Measurements from ENCODE around the gene UROC1.

UROC1 gene

GRCh38 chr3:126454437-126455198 is 63.0 kb downstream of the UROC1 start:
- Histone ChIP-seq H3K27me3 (ENCODE audit: control insufficient read depth in 5 of 5, insufficient read depth in 4 of 5, low read length in 5 of 5) (no peaks in the 10 kb centered on the region), H3K9ac (ENCODE audit: low read length in 5 of 5) (no peak overlapping the region), H3K27ac (ENCODE audit: low read depth, low read length) (no peak overlapping the region), H3K4me1 (ENCODE audit: control insufficient read depth in 5 of 5, insufficient read depth in 5 of 5, low read length in 5 of 5) (peaks cover 0 to 12% (median 0%) of the 10 kb centered on the region in 5 donors), H3K4me3 (ENCODE audit: low read depth in 1 of 5, low read length in 5 of 5) (no peak overlapping the region), H3K9me3 (ENCODE audit: control insufficient read depth in 5 of 5, low read length in 5 of 5) (no peaks in the 10 kb centered on the region), H3K36me3 (ENCODE audit: control insufficient read depth in 5 of 5, insufficient read depth in 5 of 5, low read length in 5 of 5) (peaks cover 10 to 77% (median 62%) of the 10 kb centered on the region in 5 donors)

- Histone ChIP-seq H3K9me3 (ENCODE audit: control insufficient read depth in 5 of 5, low read length in 5 of 5) (no peaks in the 10 kb centered on the region), H3K9ac (ENCODE audit: low read length in 5 of 5) (no peak overlapping the region), H3K36me3 (ENCODE audit: control insufficient read depth in 5 of 5, insufficient read depth in 5 of 5, low read length in 5 of 5) (peaks cover 10 to 77% (median 62%) of the 10 kb centered on the region in 5 donors), H3K27ac (ENCODE audit: low read depth, low read length) (no peak overlapping the region), H3K4me1 (ENCODE audit: control insufficient read depth in 5 of 5, insufficient read depth in 5 of 5, low read length in 5 of 5) (peaks cover 0 to 12% (median 0%) of the 10 kb centered on the region in 5 donors), H3K27me3 (ENCODE audit: control insufficient read depth in 5 of 5, insufficient read depth in 4 of 5, low read length in 5 of 5) (no peaks in the 10 kb centered on the region), H3K4me3 (ENCODE audit: low read depth in 1 of 5, low read length in 5 of 5) (no peak overlapping the region)
These were observed 63.5 kb downstream of the UROC1 start for GRCh38 chr3:126454025-126454424.

GRCh38 chr3:126452213-126452612 is 65.4 kb downstream of the UROC1 start:
- no peaks in the 10 kb centered on the region for H3K27me3 ChIP-seq (ENCODE audit: control insufficient read depth in 5 of 5, insufficient read depth in 4 of 5, low read length in 5 of 5)
- peaks cover 0 to 12% (median 0%) of the 10 kb centered on the region in 5 donors for H3K4me1 ChIP-seq (ENCODE audit: control insufficient read depth in 5 of 5, insufficient read depth in 5 of 5, low read length in 5 of 5)
- H3K9ac ChIP-seq (ENCODE audit: low read length in 5 of 5): no peak overlapping the region
- no peak overlapping the region for H3K27ac ChIP-seq (ENCODE audit: low read depth, low read length)
- H3K4me3 ChIP-seq (ENCODE audit: low read depth in 1 of 5, low read length in 5 of 5): no peak overlapping the region
- H3K36me3 ChIP-seq (ENCODE audit: control insufficient read depth in 5 of 5, insufficient read depth in 5 of 5, low read length in 5 of 5): peaks cover 5 to 78% (median 59%) of the 10 kb centered on the region in 5 donors
- H3K9me3 ChIP-seq (ENCODE audit: control insufficient read depth in 5 of 5, low read length in 5 of 5): no peaks in the 10 kb centered on the region

- peaks cover 5 to 71% (median 52%) of the 10 kb centered on the region in 5 donors for H3K36me3 ChIP-seq (ENCODE audit: control insufficient read depth in 5 of 5, insufficient read depth in 5 of 5, low read length in 5 of 5)
- no peaks in the 10 kb centered on the region for H3K9me3 ChIP-seq (ENCODE audit: control insufficient read depth in 5 of 5, low read length in 5 of 5)
- no peaks in the 10 kb centered on the region for H3K27me3 ChIP-seq (ENCODE audit: control insufficient read depth in 5 of 5, insufficient read depth in 4 of 5, low read length in 5 of 5)
- peaks cover 0 to 9% (median 0%) of the 10 kb centered on the region in 5 donors for H3K4me1 ChIP-seq (ENCODE audit: control insufficient read depth in 5 of 5, insufficient read depth in 5 of 5, low read length in 5 of 5)
- H3K27ac ChIP-seq (ENCODE audit: low read depth, low read length): no peak overlapping the region
- no peak overlapping the region for H3K9ac ChIP-seq (ENCODE audit: low read length in 5 of 5)
- no peak overlapping the region for H3K4me3 ChIP-seq (ENCODE audit: low read depth in 1 of 5, low read length in 5 of 5)
These were observed 66.1 kb downstream of the UROC1 start for GRCh38 chr3:126451511-126451910.

GRCh38 chr3:126450744-126451143 is 66.8 kb downstream of the UROC1 start:
- Histone ChIP-seq H3K27ac (ENCODE audit: low read depth, low read length) (no peak overlapping the region), H3K4me3 (ENCODE audit: low read depth in 1 of 5, low read length in 5 of 5) (no peak overlapping the region), H3K9ac (ENCODE audit: low read length in 5 of 5) (peak overlapping the region in 1 of 5 donors; percentile 13), H3K9me3 (ENCODE audit: control insufficient read depth in 5 of 5, low read length in 5 of 5) (no peaks in the 10 kb centered on the region), H3K4me1 (ENCODE audit: control insufficient read depth in 5 of 5, insufficient read depth in 5 of 5, low read length in 5 of 5) (peaks cover 0 to 7% (median 4%) of the 10 kb centered on the region in 5 donors), H3K36me3 (ENCODE audit: control insufficient read depth in 5 of 5, insufficient read depth in 5 of 5, low read length in 5 of 5) (peaks cover 5 to 66% (median 46%) of the 10 kb centered on the region in 5 donors), H3K27me3 (ENCODE audit: control insufficient read depth in 5 of 5, insufficient read depth in 4 of 5, low read length in 5 of 5) (no peaks in the 10 kb centered on the region)

GRCh38 chr3:126450219-126450618 is 67.4 kb downstream of the UROC1 start:
- peaks cover 0 to 12% (median 7%) of the 10 kb centered on the region in 5 donors for H3K4me1 ChIP-seq (ENCODE audit: control insufficient read depth in 5 of 5, insufficient read depth in 5 of 5, low read length in 5 of 5)

GRCh38 chr3:126449621-126450051 is 67.9 kb downstream of the UROC1 start:
- no peak overlapping the region for H3K4me3 ChIP-seq (ENCODE audit: low read depth in 1 of 5, low read length in 5 of 5)
- peaks cover 0 to 13% (median 4%) of the 10 kb centered on the region in 5 donors for H3K4me1 ChIP-seq (ENCODE audit: control insufficient read depth in 5 of 5, insufficient read depth in 5 of 5, low read length in 5 of 5)
- no peaks in the 10 kb centered on the region for H3K9me3 ChIP-seq (ENCODE audit: control insufficient read depth in 5 of 5, low read length in 5 of 5)
- H3K27ac ChIP-seq (ENCODE audit: low read depth, low read length): no peak overlapping the region
- H3K27me3 ChIP-seq (ENCODE audit: control insufficient read depth in 5 of 5, insufficient read depth in 4 of 5, low read length in 5 of 5): no peaks in the 10 kb centered on the region
- no peak overlapping the region for H3K9ac ChIP-seq (ENCODE audit: low read length in 5 of 5)
- peaks cover 4 to 67% (median 46%) of the 10 kb centered on the region in 5 donors for H3K36me3 ChIP-seq (ENCODE audit: control insufficient read depth in 5 of 5, insufficient read depth in 5 of 5, low read length in 5 of 5)

More at GRCh38 chr3:126450219-126450618, 67.4 kb downstream of the UROC1 start:
- Histone ChIP-seq H3K4me3 (ENCODE audit: low read depth in 1 of 5, low read length in 5 of 5) (no peak overlapping the region), H3K36me3 (ENCODE audit: control insufficient read depth in 5 of 5, insufficient read depth in 5 of 5, low read length in 5 of 5) (peaks cover 5 to 66% (median 46%) of the 10 kb centered on the region in 5 donors), H3K9ac (ENCODE audit: low read length in 5 of 5) (no peak overlapping the region), H3K27me3 (ENCODE audit: control insufficient read depth in 5 of 5, insufficient read depth in 4 of 5, low read length in 5 of 5) (no peaks in the 10 kb centered on the region), H3K9me3 (ENCODE audit: control insufficient read depth in 5 of 5, low read length in 5 of 5) (no peaks in the 10 kb centered on the region), H3K27ac (ENCODE audit: low read depth, low read length) (no peak overlapping the region)

GRCh38 chr3:126448893-126449180 is 68.7 kb downstream of the UROC1 start:
- Histone ChIP-seq H3K27me3 (ENCODE audit: control insufficient read depth in 5 of 5, insufficient read depth in 4 of 5, low read length in 5 of 5) (no peaks in the 10 kb centered on the region), H3K27ac (ENCODE audit: low read depth, low read length) (no peak overlapping the region), H3K36me3 (ENCODE audit: control insufficient read depth in 5 of 5, insufficient read depth in 5 of 5, low read length in 5 of 5) (peaks cover 3 to 63% (median 45%) of the 10 kb centered on the region in 5 donors), H3K4me3 (ENCODE audit: low read depth in 1 of 5, low read length in 5 of 5) (no peak overlapping the region), H3K9me3 (ENCODE audit: control insufficient read depth in 5 of 5, low read length in 5 of 5) (no peaks in the 10 kb centered on the region), H3K9ac (ENCODE audit: low read length in 5 of 5) (no peak overlapping the region), H3K4me1 (ENCODE audit: control insufficient read depth in 5 of 5, insufficient read depth in 5 of 5, low read length in 5 of 5) (peaks cover 0 to 13% (median 1%) of the 10 kb centered on the region in 5 donors)

- Histone ChIP-seq H3K36me3 (ENCODE audit: control insufficient read depth in 5 of 5, insufficient read depth in 5 of 5, low read length in 5 of 5) (peaks cover 3 to 61% (median 44%) of the 10 kb centered on the region in 5 donors), H3K27me3 (ENCODE audit: control insufficient read depth in 5 of 5, insufficient read depth in 4 of 5, low read length in 5 of 5) (no peaks in the 10 kb centered on the region), H3K4me1 (ENCODE audit: control insufficient read depth in 5 of 5, insufficient read depth in 5 of 5, low read length in 5 of 5) (peaks cover 0 to 13% (median 1%) of the 10 kb centered on the region in 5 donors), H3K4me3 (ENCODE audit: low read depth in 1 of 5, low read length in 5 of 5) (no peak overlapping the region), H3K9ac (ENCODE audit: low read length in 5 of 5) (no peak overlapping the region), H3K9me3 (ENCODE audit: control insufficient read depth in 5 of 5, low read length in 5 of 5) (no peaks in the 10 kb centered on the region), H3K27ac (ENCODE audit: low read depth, low read length) (no peak overlapping the region)
These were observed 69.3 kb downstream of the UROC1 start for GRCh38 chr3:126448136-126448892.

Measured in subcutaneous abdominal adipose tissue (tissue), 5 donors.